ENCODE data around the gene DOCK7.

- no peak for TF ChIP-seq CTCF (IDR thresholded peaks at IDR 0.05; ENCODE audit: control extremely low read depth in 1 of 3, insufficient read depth in 1 of 3, low read depth in 1 of 3, low read length in 3 of 3)
- no peak for TF ChIP-seq CBX8 (IDR thresholded peaks at IDR 0.05; ENCODE audit: borderline replicate concordance, low read depth, low read length)
- TF ChIP-seq EP300 (IDR thresholded peaks at IDR 0.05; ENCODE audit: borderline replicate concordance in 1 of 2, low read depth in 2 of 2, low read length in 2 of 2), result no peak
- no peak for TF ChIP-seq EZH2 (IDR thresholded peaks at IDR 0.05; ENCODE audit: low read depth, low read length, severe bottlenecking)
- TF ChIP-seq POLR2A (IDR thresholded peaks at IDR 0.05; ENCODE audit: control extremely low read depth in 1 of 2, low read depth in 2 of 2, low read length in 2 of 2), result no peak
- TF ChIP-seq MAX (IDR thresholded peaks at IDR 0.05), result no peak
- no peak for TF ChIP-seq RNF2 (IDR thresholded peaks at IDR 0.05; ENCODE audit: borderline replicate concordance, low read depth, low read length, missing control alignments, poor library complexity, severe bottlenecking)
- no peak for TF ChIP-seq CBX5 (IDR thresholded peaks at IDR 0.05; ENCODE audit: low read depth, low read length)
- TF ChIP-seq JUN (IDR thresholded peaks at IDR 0.05; ENCODE audit: low read depth, low read length), result no peak
- TF ChIP-seq SP1 (IDR thresholded peaks at IDR 0.05; ENCODE audit: low read depth, low read length), result no peak
- no peak for TF ChIP-seq POLR2AphosphoS5 (IDR thresholded peaks at IDR 0.05; ENCODE audit: low read depth, low read length)
Observed at GRCh38 chr1:62654744-62655143, 33.4 kb downstream of the DOCK7 start.

All from H1 (cell line).